NCI-H146 (cell line): ENCODE data around the gene OR2T11.
A peak's percentile ranks its signal among the peaks of the same experiment; 100 is the strongest.
"Not testable (repeated sequence)": the region's sequence is repeated elsewhere in the genome, so short reads cannot be mapped to it uniquely, and the experiment has no call there.

ENCODE experiments used
- DNase-seq: peaks from one replicate; lab custom pipeline; 2025; lab: John Stamatoyannopoulos, UW

The OR2T11 gene

GRCh38 chr1:248618878-248619277, 16.0 kb downstream of the OR2T11 start:
- DNase-seq = peak; percentile 24

GRCh38 chr1:248618119-248618518, 16.8 kb downstream of the OR2T11 start:
- DNase-seq = no peak

- DNase-seq = no peak
These were observed 21.1 kb downstream of the OR2T11 start for GRCh38 chr1:248613742-248614141.

- DNase-seq = no peak
These were observed 22.9 kb downstream of the OR2T11 start for GRCh38 chr1:248611883-248612414.

- DNase-seq = no peak
These were observed 24.6 kb downstream of the OR2T11 start for GRCh38 chr1:248610301-248610700.

- DNase-seq = no peak
These were observed 35.5 kb downstream of the OR2T11 start for GRCh38 chr1:248599396-248599795.

- DNase-seq = no peak
These were observed 37.3 kb downstream of the OR2T11 start, which contains the start of gene OR2T10 for GRCh38 chr1:248597589-248597988. OR2T10 (minus strand) TSS chr1:248597700; CDS start chr1:248593768, 3,932 bp downstream.

GRCh38 chr1:248596615-248597014, 38.3 kb downstream of the OR2T11 start:
- DNase-seq = no peak

- DNase-seq = no peak
These were observed 41.7 kb downstream of the OR2T11 start for GRCh38 chr1:248593226-248593625.

- DNase-seq = no peak
These were observed 42.2 kb downstream of the OR2T11 start for GRCh38 chr1:248592655-248593054.

- DNase-seq = no peak
These were observed 44.8 kb downstream of the OR2T11 start for GRCh38 chr1:248590055-248590454.

GRCh38 chr1:248589334-248589733, 45.6 kb downstream of the OR2T11 start:
- no peak for DNase-seq

- no peak for DNase-seq
These were observed 49.6 kb downstream of the OR2T11 start for GRCh38 chr1:248585266-248585665.

GRCh38 chr1:248576260-248576980, 58.5 kb downstream of the OR2T11 start:
- DNase-seq = no peak

- DNase-seq = not testable (repeated sequence)
These were observed 60.2 kb downstream of the OR2T11 start, which contains the start of gene OR2T34 for GRCh38 chr1:248574657-248575056. OR2T34 (minus strand) TSS chr1:248574757; CDS start chr1:248574757, 0 bp downstream.

- not testable (repeated sequence) for DNase-seq
These were observed 61.0 kb downstream of the OR2T11 start for GRCh38 chr1:248573856-248574255.
